ENCODE results near the gene UCK2.

The UCK2 gene

GRCh38 chr1:165886193-165886592 lies 58.8 kb downstream of the UCK2 start:
- H3K27me3 ChIP-seq (ENCODE audit: control insufficient read depth, low read length), result no peaks in the 10 kb centered on the region
- no peaks in the 10 kb centered on the region for H3F3A ChIP-seq (ENCODE audit: control insufficient read depth, insufficient read depth)
- no peak overlapping the region for H3K4me3 ChIP-seq (ENCODE audit: low read length)
- TF ChIP-seq EZH2phosphoT487 (IDR thresholded peaks at IDR 0.05; ENCODE audit: borderline replicate concordance, low read length) (no peak), CTCF (IDR thresholded peaks at IDR 0.05; ENCODE audit: low read depth, low read length, poor library complexity, severe bottlenecking) (no peak)
- H3K9me3 ChIP-seq (ENCODE audit: control insufficient read depth, insufficient read depth, low read length), result no peaks in the 10 kb centered on the region
- peaks cover 28% of the 10 kb centered on the region for H3K4me1 ChIP-seq (ENCODE audit: control insufficient read depth, low read length)
- no peaks in the 10 kb centered on the region for H3K9me2 ChIP-seq (replicated peaks; ENCODE audit: control insufficient read depth, low read length)
- peaks cover 87% of the 10 kb centered on the region for H3K79me2 ChIP-seq (ENCODE audit: control insufficient read depth, low read length)
- no peak overlapping the region for H3K27ac ChIP-seq (ENCODE audit: low read depth, low read length)
- H3K36me3 ChIP-seq (ENCODE audit: control insufficient read depth, low read length), result peaks cover 10% of the 10 kb centered on the region
- H4K20me1 ChIP-seq (ENCODE audit: control insufficient read depth, insufficient read depth, low read depth, low read length), result peaks cover 21% of the 10 kb centered on the region
- H3K4me2 ChIP-seq (ENCODE audit: low read length), result no peak overlapping the region

- peaks cover 28% of the 10 kb centered on the region for H3K4me1 ChIP-seq (ENCODE audit: control insufficient read depth, low read length)
- no peaks in the 10 kb centered on the region for H3K9me2 ChIP-seq (replicated peaks; ENCODE audit: control insufficient read depth, low read length)
- TF ChIP-seq EZH2phosphoT487 (IDR thresholded peaks at IDR 0.05; ENCODE audit: borderline replicate concordance, low read length) (no peak), CTCF (IDR thresholded peaks at IDR 0.05; ENCODE audit: low read depth, low read length, poor library complexity, severe bottlenecking) (no peak)
- peaks cover 82% of the 10 kb centered on the region for H3K79me2 ChIP-seq (ENCODE audit: control insufficient read depth, low read length)
- H3F3A ChIP-seq (ENCODE audit: control insufficient read depth, insufficient read depth), result no peaks in the 10 kb centered on the region
- H3K4me2 ChIP-seq (ENCODE audit: low read length), result no peak overlapping the region
- no peaks in the 10 kb centered on the region for H3K27me3 ChIP-seq (ENCODE audit: control insufficient read depth, low read length)
- no peaks in the 10 kb centered on the region for H3K9me3 ChIP-seq (ENCODE audit: control insufficient read depth, insufficient read depth, low read length)
- H3K36me3 ChIP-seq (ENCODE audit: control insufficient read depth, low read length), result peaks cover 18% of the 10 kb centered on the region
- peaks cover 21% of the 10 kb centered on the region for H4K20me1 ChIP-seq (ENCODE audit: control insufficient read depth, insufficient read depth, low read depth, low read length)
- H3K4me3 ChIP-seq (ENCODE audit: low read length), result no peak overlapping the region
- no peak overlapping the region for H3K27ac ChIP-seq (ENCODE audit: low read depth, low read length)
Observed at GRCh38 chr1:165886983-165887382, 59.6 kb downstream of the UCK2 start.

GRCh38 chr1:165887877-165888551 lies 60.6 kb downstream of the UCK2 start:
- H3K9me3 ChIP-seq (ENCODE audit: control insufficient read depth, insufficient read depth, low read length), result no peaks in the 10 kb centered on the region
- peaks cover 28% of the 10 kb centered on the region for H3K4me1 ChIP-seq (ENCODE audit: control insufficient read depth, low read length)
- H3F3A ChIP-seq (ENCODE audit: control insufficient read depth, insufficient read depth), result no peaks in the 10 kb centered on the region
- no peak overlapping the region for H3K27ac ChIP-seq (ENCODE audit: low read depth, low read length)
- TF ChIP-seq CTCF (IDR thresholded peaks at IDR 0.05; ENCODE audit: low read depth, low read length, poor library complexity, severe bottlenecking) (no peak), EZH2phosphoT487 (IDR thresholded peaks at IDR 0.05; ENCODE audit: borderline replicate concordance, low read length) (no peak)
- H3K4me2 ChIP-seq (ENCODE audit: low read length), result no peak overlapping the region
- H3K9me2 ChIP-seq (replicated peaks; ENCODE audit: control insufficient read depth, low read length), result no peaks in the 10 kb centered on the region
- H3K27me3 ChIP-seq (ENCODE audit: control insufficient read depth, low read length), result no peaks in the 10 kb centered on the region
- peaks cover 17% of the 10 kb centered on the region for H4K20me1 ChIP-seq (ENCODE audit: control insufficient read depth, insufficient read depth, low read depth, low read length)
- no peak overlapping the region for H3K4me3 ChIP-seq (ENCODE audit: low read length)
- peaks cover 24% of the 10 kb centered on the region for H3K36me3 ChIP-seq (ENCODE audit: control insufficient read depth, low read length)
- peaks cover 72% of the 10 kb centered on the region for H3K79me2 ChIP-seq (ENCODE audit: control insufficient read depth, low read length)
